ENCODE measurements around the gene ASB13. TPM values are rescaled to one million over a fixed set of nuclear protein-coding genes. Genes with fewer than 3 reads are reported as not detected.
A peak's percentile ranks its signal among the peaks of the same experiment; 100 is the strongest.

Gene ASB13
- total RNA-seq, 1 donor = 14.8 TPM

GRCh38 chr10:5589011-5589660 lies 77.3 kb downstream of the ASB13 start:
- no peak overlapping the region for H3K27ac ChIP-seq (ENCODE audit: low read depth, low read length)
- peaks cover 27% of the 10 kb centered on the region for H3K4me1 ChIP-seq (ENCODE audit: insufficient read depth, low read length)
- no peak for TF ChIP-seq CTCF (IDR thresholded peaks at IDR 0.05; ENCODE audit: extremely low read depth, low read depth, low read length)
- H3K79me2 ChIP-seq (ENCODE audit: insufficient read depth, low read length) = no peaks in the 10 kb centered on the region
- H3K4me2 ChIP-seq (ENCODE audit: insufficient read depth, low read length) = no peak overlapping the region
- no peaks in the 10 kb centered on the region for H3K27me3 ChIP-seq (ENCODE audit: insufficient read depth, low read length)
- H3K4me3 ChIP-seq (ENCODE audit: insufficient read depth, low read length) = no peak overlapping the region
- no peaks in the 10 kb centered on the region for H4K20me1 ChIP-seq (ENCODE audit: insufficient read depth, low read length)
- H2AFZ ChIP-seq (ENCODE audit: low read length) = peak overlapping the region; percentile 91
- no peaks in the 10 kb centered on the region for H3K36me3 ChIP-seq (ENCODE audit: insufficient read depth, low read length)
- DNase-seq (ENCODE audit: insufficient read length, low spot score, missing footprints) = no peak
- no peaks in the 10 kb centered on the region for H3K9me3 ChIP-seq (ENCODE audit: low read depth, low read length)

Small RNA genes within 50 kb of the gene (small RNA-seq; reads per million reads assigned to genes)
- not detected for gene AL365356.2
- gene RN7SL445P = not detected

Other genes with a start within 250 kb of the ASB13 start
- not detected in 2 replicates for gene CALML5, start 167.0 kb downstream of the ASB13 start, total RNA-seq
- gene CALML3, start 141.6 kb downstream of the ASB13 start, total RNA-seq = not detected in 2 replicates
- 92.8 and 97.4 TPM in 2 replicates for gene TASOR2, start 18.2 kb upstream of the ASB13 start, total RNA-seq
- gene GDI2, start 146.8 kb upstream of the ASB13 start, total RNA-seq = 684 and 730 TPM in 2 replicates
- 7.2 and 9.4 TPM in 2 replicates for gene ANKRD16, start 223.3 kb upstream of the ASB13 start, total RNA-seq
- 80.2 and 93.7 TPM in 2 replicates for gene FBH1, start 223.6 kb upstream of the ASB13 start, total RNA-seq